BJ (cell line): ENCODE data around the gene ZYG11B. TPM values are rescaled to one million over a fixed set of nuclear protein-coding genes. Genes with fewer than 3 reads are reported as not detected.
"Not testable (repeated sequence)": the region's sequence is repeated elsewhere in the genome, so short reads cannot be mapped to it uniquely, and the experiment has no call there.

ENCODE experiments used
- CTCF ChIA-PET: fragments of 350-600 bp; formaldehyde crosslinking; extraction: SDS; loops from one replicate; lab custom pipeline; 2021; ENCODE audit warnings: antibody characterized with exemption, inconsistent platforms; lab: Yijun Ruan, JAX
- POLR2A ChIA-PET: fragments of 300-600 bp; sonication (Branson Sonifier 250); formaldehyde crosslinking; extraction: SDS; loops from one replicate; lab custom pipeline; 2021; ENCODE audit warnings: antibody characterized with exemption; lab: Charles Lee
- DNase-seq: peaks from one replicate; pipeline ENCODE4 v3.0.0-alpha.2; 2011; ENCODE audit warnings: low read depth
- H3K27me3 ChIP-seq: 2 replicates; pipeline ENCODE4 v1.6.0; 2011; ENCODE audit warnings: low read length; ENCODE audit not compliant: control insufficient read depth, insufficient read depth
- H3K36me3 ChIP-seq: 2 replicates; pipeline ENCODE4 v1.5.1; 2011; ENCODE audit warnings: low read length; ENCODE audit not compliant: control insufficient read depth, insufficient read depth
- H3K4me3 ChIP-seq: 2 replicates; pipeline ENCODE4 v1.5.1; 2011; ENCODE audit warnings: low read depth, mild to moderate bottlenecking, control low read depth, low read length
- polyA plus RNA-seq: library from polyadenylated mRNA; depleted of rRNA; stranded (reverse); fragments of >200 nt; gene quantifications from 2 replicates; pipeline ENCODE4 v1.2.3, GENCODE V29; 2011
- TF ChIP-seq, protein P1 (sequence below): IDR thresholded peaks from 2 replicates; pipeline ENCODE4 v1.5.1; 2011; ENCODE audit warnings: low read depth, mild to moderate bottlenecking, control low read depth, inconsistent platforms, low read length, moderate library complexity; ENCODE audit not compliant: insufficient read depth

The ZYG11B gene
- polyA plus RNA-seq, 1 experiment = 19.0 TPM

DNA sequence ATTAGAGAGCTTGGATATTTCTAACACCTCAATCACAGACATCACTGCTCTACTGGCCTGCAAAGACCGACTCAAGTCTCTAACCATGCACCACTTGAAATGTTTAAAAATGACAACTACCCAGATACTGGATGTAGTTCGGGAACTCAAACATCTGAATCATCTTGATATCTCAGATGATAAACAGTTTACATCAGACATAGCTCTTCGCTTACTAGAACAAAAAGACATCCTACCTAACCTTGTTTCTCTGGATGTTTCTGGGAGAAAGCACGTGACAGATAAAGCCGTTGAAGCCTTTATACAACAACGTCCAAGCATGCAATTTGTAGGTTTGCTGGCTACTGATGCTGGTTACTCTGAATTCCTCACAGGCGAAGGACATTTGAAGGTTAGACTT is 45.1 kb downstream of the ZYG11B start:
- Histone ChIP-seq H3K4me3 (no peak overlapping the region), H3K36me3 (peaks cover 1% of the 10 kb centered on the region; the same call in 1 of the 2 replicates), H3K27me3 (no peaks in the 10 kb centered on the region)
- ChIA-PET CTCF (interaction anchor here (1.3 kb wide), 1 partner anchor 11 kb away, joined by 3 read pairs; no protein-coding TSS in a partner anchor), POLR2A (no interaction called here)
- no peak for DNase-seq
- TF ChIP-seq, protein P1, sequence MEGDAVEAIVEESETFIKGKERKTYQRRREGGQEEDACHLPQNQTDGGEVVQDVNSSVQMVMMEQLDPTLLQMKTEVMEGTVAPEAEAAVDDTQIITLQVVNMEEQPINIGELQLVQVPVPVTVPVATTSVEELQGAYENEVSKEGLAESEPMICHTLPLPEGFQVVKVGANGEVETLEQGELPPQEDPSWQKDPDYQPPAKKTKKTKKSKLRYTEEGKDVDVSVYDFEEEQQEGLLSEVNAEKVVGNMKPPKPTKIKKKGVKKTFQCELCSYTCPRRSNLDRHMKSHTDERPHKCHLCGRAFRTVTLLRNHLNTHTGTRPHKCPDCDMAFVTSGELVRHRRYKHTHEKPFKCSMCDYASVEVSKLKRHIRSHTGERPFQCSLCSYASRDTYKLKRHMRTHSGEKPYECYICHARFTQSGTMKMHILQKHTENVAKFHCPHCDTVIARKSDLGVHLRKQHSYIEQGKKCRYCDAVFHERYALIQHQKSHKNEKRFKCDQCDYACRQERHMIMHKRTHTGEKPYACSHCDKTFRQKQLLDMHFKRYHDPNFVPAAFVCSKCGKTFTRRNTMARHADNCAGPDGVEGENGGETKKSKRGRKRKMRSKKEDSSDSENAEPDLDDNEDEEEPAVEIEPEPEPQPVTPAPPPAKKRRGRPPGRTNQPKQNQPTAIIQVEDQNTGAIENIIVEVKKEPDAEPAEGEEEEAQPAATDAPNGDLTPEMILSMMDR = no peak

GRCh38 chr1:52786148-52786547 is 59.9 kb downstream of the ZYG11B start:
- ChIA-PET POLR2A (no interaction called here), CTCF (no interaction called here)
- DNase-seq = no peak
- Histone ChIP-seq H3K27me3 (no peaks in the 10 kb centered on the region), H3K36me3 (peaks cover 5% of the 10 kb centered on the region), H3K4me3 (no peak overlapping the region)
- TF ChIP-seq, protein P1 = no peak

GRCh38 chr1:52790429-52790828 is 64.2 kb downstream of the ZYG11B start:
- CTCF ChIA-PET, H3K36me3 ChIP-seq, DNase-seq, H3K27me3 ChIP-seq, H3K4me3 ChIP-seq, POLR2A ChIA-PET: not testable (repeated sequence)

- CTCF ChIA-PET = interaction anchor here (1.5 kb wide), 1 partner anchor 9 kb away, joined by 3 read pairs; no protein-coding TSS in a partner anchor
- Histone ChIP-seq H3K36me3 (no peaks in the 10 kb centered on the region), H3K4me3 (no peak overlapping the region), H3K27me3 (no peaks in the 10 kb centered on the region)
- POLR2A ChIA-PET = no interaction called here
- no peak for DNase-seq
- TF ChIP-seq, protein P1 = no peak
Observed at GRCh38 chr1:52792036-52792435, 65.8 kb downstream of the ZYG11B start.

- CTCF ChIA-PET = interaction anchor here (1.0 to 1.1 kb wide), 2 partner anchors 10 to 13 kb away, joined by 3 to 4 read pairs; no protein-coding TSS in a partner anchor
- H3K4me3 ChIP-seq, H3K36me3 ChIP-seq, H3K27me3 ChIP-seq, DNase-seq, POLR2A ChIA-PET: not testable (repeated sequence)
Observed at GRCh38 chr1:52793717-52794116, 67.5 kb downstream of the ZYG11B start.

DNA sequence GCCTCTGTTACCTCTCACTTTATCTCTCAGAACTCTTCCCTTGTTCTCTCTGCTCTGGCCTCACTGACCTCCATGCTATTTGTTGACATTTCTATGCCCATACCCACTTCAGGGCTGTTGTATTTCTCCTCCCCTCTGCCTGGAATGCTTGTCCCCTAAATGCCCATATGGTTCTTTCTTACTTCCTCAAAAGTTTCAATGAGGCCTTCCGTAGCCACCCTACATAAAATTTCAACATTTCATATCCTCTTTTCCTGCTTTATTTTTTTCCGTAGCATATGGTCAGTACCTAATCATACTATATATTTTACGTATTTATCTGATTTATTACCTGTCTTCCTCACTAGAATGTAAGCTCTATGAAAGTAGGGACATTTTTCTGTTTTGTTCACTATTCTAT is 69.2 kb downstream of the ZYG11B start:
- DNase-seq = no peak
- Histone ChIP-seq H3K36me3 (no peaks in the 10 kb centered on the region), H3K4me3 (no peak overlapping the region), H3K27me3 (no peaks in the 10 kb centered on the region)
- TF ChIP-seq, protein P1 = no peak
- ChIA-PET CTCF (interaction anchor here (0.6 kb wide), 1 partner anchor 10 kb away, joined by 3 read pairs; no protein-coding TSS in a partner anchor), POLR2A (no interaction called here)
